ENCODE data around the gene CCNI2. TPM values are rescaled to one million over a fixed set of nuclear protein-coding genes. Genes with fewer than 3 reads are reported as not detected.

CCNI2 gene
- total RNA-seq, 1 experiment from 2014 or later = not detected

DNA sequence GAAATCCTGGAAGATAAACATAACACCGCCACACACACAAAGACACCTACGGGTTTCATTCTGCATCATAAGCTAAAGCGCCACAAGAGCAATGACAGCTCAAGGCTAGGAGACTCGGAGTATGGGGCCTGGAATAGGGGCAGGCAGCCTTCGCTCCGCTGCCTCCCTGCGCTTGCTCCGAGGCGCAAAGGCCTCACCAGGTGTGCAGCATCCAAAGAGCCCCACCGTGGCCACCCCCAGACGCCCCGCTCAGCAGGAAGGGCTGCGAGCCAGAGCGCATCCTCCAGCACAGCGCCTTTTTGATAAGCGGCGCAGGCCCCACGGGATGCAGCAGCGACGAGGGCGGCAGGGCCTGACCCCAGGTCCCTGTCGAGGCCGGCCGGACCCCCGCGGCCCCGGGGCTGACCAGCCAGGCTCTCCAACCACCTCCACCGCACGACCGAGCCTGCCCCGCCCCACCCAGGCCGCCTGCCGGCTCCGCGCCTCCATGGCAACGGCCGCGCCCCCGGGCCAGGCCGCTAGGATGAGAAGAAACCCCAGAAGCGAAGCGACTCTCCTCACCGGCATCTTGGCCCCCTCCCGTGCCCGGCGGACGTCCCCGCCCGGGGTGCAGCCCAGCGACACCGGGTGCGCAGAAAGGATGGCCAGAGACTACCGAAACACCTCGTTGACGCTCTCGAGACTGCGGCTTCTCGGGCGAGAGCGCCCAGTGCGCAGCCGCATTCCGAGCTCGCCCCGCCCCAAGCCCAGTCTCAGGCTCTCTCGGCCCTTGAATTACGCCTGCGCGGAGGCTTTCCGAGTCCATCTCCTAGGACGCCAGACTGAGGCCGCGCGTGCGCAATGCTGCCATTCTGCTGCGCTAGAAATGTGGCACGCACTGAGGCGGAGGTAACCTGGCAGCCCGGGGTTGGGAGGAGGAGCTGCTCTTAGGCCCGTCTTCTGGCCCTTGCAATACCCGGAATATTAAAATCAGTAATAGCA lies 10.1 kb upstream of the CCNI2 start, which contains the start of gene KIF3A:
KIF3A (minus strand) TSS at position 694 of the 981 bp plus-strand sequence; CDS start at position 567, 127 bp downstream.
- CTCF ChIA-PET = interaction anchor here (0.6 kb wide), 1 partner anchor 146 kb away, joined by 3 read pairs; no protein-coding TSS in a partner anchor
- TF ChIP-seq, protein P1, sequence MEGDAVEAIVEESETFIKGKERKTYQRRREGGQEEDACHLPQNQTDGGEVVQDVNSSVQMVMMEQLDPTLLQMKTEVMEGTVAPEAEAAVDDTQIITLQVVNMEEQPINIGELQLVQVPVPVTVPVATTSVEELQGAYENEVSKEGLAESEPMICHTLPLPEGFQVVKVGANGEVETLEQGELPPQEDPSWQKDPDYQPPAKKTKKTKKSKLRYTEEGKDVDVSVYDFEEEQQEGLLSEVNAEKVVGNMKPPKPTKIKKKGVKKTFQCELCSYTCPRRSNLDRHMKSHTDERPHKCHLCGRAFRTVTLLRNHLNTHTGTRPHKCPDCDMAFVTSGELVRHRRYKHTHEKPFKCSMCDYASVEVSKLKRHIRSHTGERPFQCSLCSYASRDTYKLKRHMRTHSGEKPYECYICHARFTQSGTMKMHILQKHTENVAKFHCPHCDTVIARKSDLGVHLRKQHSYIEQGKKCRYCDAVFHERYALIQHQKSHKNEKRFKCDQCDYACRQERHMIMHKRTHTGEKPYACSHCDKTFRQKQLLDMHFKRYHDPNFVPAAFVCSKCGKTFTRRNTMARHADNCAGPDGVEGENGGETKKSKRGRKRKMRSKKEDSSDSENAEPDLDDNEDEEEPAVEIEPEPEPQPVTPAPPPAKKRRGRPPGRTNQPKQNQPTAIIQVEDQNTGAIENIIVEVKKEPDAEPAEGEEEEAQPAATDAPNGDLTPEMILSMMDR (conservative IDR thresholded peaks at IDR 0.05; ENCODE audit: low read depth, low read length) = no peak
- no peak for TF ChIP-seq EZH2 (IDR thresholded peaks at IDR 0.05; ENCODE audit: borderline replicate concordance, low read depth, low read length, poor library complexity, severe bottlenecking)
- Histone ChIP-seq H3K27me3 (replicated peaks; ENCODE audit: insufficient read depth, low read depth, low read length, poor library complexity) (no peaks in the 10 kb centered on the region), H3K27ac (ENCODE audit: low read depth, low read length, poor library complexity, severe bottlenecking) (no peak within 1 kb of the TSS), H3K4me1 (ENCODE audit: insufficient read depth, low read length, poor library complexity, severe bottlenecking) (peaks cover 6% of the 10 kb centered on the region), H3K36me3 (ENCODE audit: insufficient read depth, low read length, poor library complexity, severe bottlenecking) (no peaks in the 10 kb centered on the region), H3K4me3 (ENCODE audit: low read depth, low read length, poor library complexity, severe bottlenecking) (peak within 1 kb of the TSS; percentile 79), H3K9me3 (ENCODE audit: low read depth, low read length, poor library complexity, severe bottlenecking) (no peaks in the 10 kb centered on the region)
- POLR2A ChIA-PET (ENCODE audit: low non-redundant PET) = no interaction called here
- no TSS peak for BruUV-seq (replicated peaks)
- peak; percentile 98 for DNase-seq (ENCODE audit: low spot score)
- intact Hi-C loops (cut with micrococcal nuclease; ENCODE audit: unreplicated experiment) = no loop called here

- no peaks in the 10 kb centered on the region for H3K9me3 ChIP-seq (ENCODE audit: low read depth, low read length, poor library complexity, severe bottlenecking)
- TF ChIP-seq, protein P1 (conservative IDR thresholded peaks at IDR 0.05; ENCODE audit: low read depth, low read length) = no peak
- TF ChIP-seq EZH2 (IDR thresholded peaks at IDR 0.05; ENCODE audit: borderline replicate concordance, low read depth, low read length, poor library complexity, severe bottlenecking) = no peak
- intact Hi-C loops (cut with micrococcal nuclease; ENCODE audit: unreplicated experiment) = no loop called here
- H3K27ac ChIP-seq (ENCODE audit: low read depth, low read length, poor library complexity, severe bottlenecking) = no peak overlapping the region
- ChIA-PET CTCF (no interaction called here), POLR2A (ENCODE audit: low non-redundant PET) (no interaction called here)
- H3K36me3 ChIP-seq (ENCODE audit: insufficient read depth, low read length, poor library complexity, severe bottlenecking) = no peaks in the 10 kb centered on the region
- H3K4me3 ChIP-seq (ENCODE audit: low read depth, low read length, poor library complexity, severe bottlenecking) = peak overlapping the region; percentile 79
- no peaks in the 10 kb centered on the region for H3K27me3 ChIP-seq (replicated peaks; ENCODE audit: insufficient read depth, low read depth, low read length, poor library complexity)
- H3K4me1 ChIP-seq (ENCODE audit: insufficient read depth, low read length, poor library complexity, severe bottlenecking) = peaks cover 6% of the 10 kb centered on the region
- DNase-seq (ENCODE audit: low spot score) = no peak
- no TSS peak for BruUV-seq (replicated peaks)
Measured at GRCh38 chr5:132737982-132738681, 9.1 kb upstream of the CCNI2 start.

GRCh38 chr5:132739232-132739631 lies 8.0 kb upstream of the CCNI2 start:
- no TSS peak for BruUV-seq (replicated peaks)
- POLR2A ChIA-PET (ENCODE audit: low non-redundant PET) = no interaction called here
- H3K4me3 ChIP-seq (ENCODE audit: low read depth, low read length, poor library complexity, severe bottlenecking) = no peak overlapping the region
- CTCF ChIA-PET = no interaction called here
- peaks cover 6% of the 10 kb centered on the region for H3K4me1 ChIP-seq (ENCODE audit: insufficient read depth, low read length, poor library complexity, severe bottlenecking)
- H3K27me3 ChIP-seq (replicated peaks; ENCODE audit: insufficient read depth, low read depth, low read length, poor library complexity) = no peaks in the 10 kb centered on the region
- no peaks in the 10 kb centered on the region for H3K36me3 ChIP-seq (ENCODE audit: insufficient read depth, low read length, poor library complexity, severe bottlenecking)
- no peak for DNase-seq (ENCODE audit: low spot score)
- TF ChIP-seq, protein P1 (conservative IDR thresholded peaks at IDR 0.05; ENCODE audit: low read depth, low read length) = no peak
- no peak for TF ChIP-seq EZH2 (IDR thresholded peaks at IDR 0.05; ENCODE audit: borderline replicate concordance, low read depth, low read length, poor library complexity, severe bottlenecking)
- no peak overlapping the region for H3K27ac ChIP-seq (ENCODE audit: low read depth, low read length, poor library complexity, severe bottlenecking)
- intact Hi-C loops (cut with micrococcal nuclease; ENCODE audit: unreplicated experiment) = no loop called here
- H3K9me3 ChIP-seq (ENCODE audit: low read depth, low read length, poor library complexity, severe bottlenecking) = no peaks in the 10 kb centered on the region
